ENCODE data around the gene ERC1.

Gene ERC1

DNA sequence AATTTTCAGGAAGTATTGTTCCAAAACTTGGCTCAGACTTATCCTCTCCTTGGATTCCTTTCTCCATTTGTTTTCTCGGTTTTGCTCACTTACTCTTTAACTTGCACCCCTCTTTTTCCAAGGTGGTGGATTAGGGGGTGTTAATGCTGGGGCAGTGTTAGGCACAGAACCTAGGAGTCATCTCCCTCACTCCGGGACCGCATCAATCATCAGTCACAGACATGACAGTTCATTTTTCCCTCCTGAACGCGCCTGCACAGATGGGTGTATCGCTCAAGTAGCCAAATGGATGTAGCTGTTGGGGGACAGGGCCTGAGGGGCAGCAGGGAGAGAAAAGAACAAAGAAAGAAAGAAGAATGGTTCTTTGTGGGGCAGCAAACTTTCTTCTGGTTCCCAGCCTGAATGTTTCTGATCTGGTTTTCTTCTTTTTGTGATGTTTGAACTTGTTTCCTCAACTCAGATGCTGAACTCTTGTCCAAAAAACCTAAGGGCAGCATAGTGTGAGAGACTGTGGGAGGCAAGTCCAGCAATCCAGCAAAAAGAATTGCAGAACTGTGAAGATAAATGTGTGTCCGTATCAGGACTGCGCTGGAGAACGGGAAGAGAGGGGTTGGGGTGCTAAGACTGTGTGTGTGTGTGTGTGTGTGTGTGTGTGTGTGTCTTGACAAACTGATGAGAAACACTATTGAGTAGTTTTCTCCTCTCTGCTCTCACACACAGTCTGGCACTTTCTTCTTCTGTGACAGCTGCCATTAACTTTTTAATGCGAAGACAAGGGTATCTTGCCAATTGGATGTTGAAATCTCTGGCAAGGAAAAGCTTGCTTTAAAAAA, 472.3 kb downstream of the ERC1 start:
- DNase-seq: no peak

DNA sequence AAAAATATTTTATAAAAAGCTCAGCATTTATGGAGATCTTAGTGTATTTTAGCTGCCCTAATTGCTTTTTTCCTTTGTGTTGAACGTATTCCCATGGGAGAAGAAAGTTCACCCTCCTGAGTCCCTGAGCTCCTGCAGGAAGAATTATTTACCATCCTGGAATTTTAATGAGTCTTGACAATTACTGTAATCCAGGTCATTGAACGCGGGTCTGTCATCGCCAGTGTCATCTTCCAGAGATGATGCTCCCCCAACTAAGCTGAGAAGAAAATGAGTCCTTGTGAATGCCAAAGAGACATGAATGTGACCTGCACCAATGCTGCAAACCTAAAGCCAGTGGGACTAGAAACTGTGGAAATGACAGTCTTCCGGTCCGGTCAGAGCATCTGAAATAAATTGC, 473.9 kb downstream of the ERC1 start:
- DNase-seq: no peak

GRCh38 chr12:1465990-1466389, 475.0 kb downstream of the ERC1 start:
- DNase-seq: no peak

GRCh38 chr12:1466481-1467154, 475.6 kb downstream of the ERC1 start:
- no peak for DNase-seq

GRCh38 chr12:1467710-1468109, 476.7 kb downstream of the ERC1 start:
- no peak for DNase-seq

DNA sequence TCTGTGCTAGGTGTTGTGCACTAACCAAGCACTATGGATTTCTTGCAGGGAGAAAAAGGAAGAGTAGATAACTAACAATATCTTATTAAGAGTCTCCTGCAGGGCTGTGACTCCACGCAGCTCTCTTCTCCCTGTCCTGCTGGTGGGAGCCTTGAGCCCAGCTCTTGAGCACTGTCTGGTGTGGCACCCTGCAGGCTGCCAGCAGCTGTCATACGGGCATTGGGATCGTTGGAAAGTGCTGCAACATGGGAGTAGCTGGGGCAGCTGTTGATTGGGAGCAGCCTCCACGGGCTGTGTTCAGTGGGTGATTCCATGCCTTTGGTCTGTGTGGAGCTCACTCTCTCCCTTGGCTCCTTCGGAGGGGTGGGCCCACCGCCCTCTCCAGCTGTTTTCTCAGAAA, 478.0 kb downstream of the ERC1 start:
- DNase-seq: no peak

DNA sequence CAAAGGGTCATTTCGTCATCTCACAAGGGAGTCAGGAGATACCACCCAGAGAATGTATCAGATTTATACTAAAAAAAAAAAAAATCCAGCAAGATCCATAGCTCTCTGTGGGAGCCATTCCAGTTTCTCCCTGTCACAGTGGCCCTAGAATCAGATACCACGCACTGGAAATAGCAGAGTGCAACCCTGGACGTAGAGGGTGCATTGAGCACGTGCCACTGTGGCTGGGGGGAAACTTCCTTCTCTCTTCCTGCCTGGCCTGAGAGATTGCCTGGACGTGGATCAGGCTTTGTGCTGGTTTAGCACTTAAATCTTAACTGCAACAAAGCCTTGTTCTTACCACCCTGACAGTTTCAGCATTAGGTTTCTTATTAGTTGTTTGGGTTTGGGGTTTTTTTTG, 479.0 kb downstream of the ERC1 start:
- DNase-seq: no peak

DNA sequence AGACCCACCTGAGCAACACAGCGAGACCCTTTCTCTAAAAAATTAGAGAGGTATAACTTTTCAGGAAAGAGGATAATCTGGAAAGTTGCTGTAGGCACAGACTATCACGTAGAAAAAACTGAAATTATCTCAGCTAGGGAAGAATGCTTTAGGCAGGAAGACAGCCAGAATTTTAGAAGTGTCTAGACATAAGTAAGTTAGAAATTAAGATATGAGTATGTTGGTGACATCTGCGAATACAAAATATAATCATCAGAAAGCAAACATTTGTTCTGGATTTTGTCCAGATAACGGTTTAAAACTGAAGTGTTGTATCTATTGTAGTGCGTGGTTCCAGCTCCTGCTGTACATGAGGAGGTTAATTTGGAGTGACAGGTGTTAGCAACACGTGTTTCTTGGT, 480.2 kb downstream of the ERC1 start:
- DNase-seq: no peak

DNA sequence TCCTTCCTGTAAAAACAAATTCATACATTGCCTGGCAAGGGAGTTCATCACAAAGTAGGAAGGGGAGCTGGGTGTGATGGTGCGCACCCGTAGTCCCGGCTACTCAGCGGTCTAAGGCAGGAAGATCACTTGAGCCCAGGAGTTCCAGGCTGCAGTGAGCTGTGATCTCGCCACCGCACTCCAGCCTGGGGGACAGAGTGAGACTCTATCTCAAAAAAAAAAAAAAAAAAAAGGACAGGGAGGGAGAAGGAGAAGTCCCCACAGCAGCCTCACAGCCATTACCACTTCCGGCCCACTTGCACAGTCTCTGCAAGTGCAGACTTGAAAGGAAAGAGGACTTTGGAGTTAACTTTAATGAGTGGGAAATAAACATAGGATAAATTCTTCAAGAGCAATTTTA, 482.4 kb downstream of the ERC1 start:
- DNase-seq: peak in 1 of 2 donors; percentile 20

- peak in 1 of 2 donors; percentile 7 for DNase-seq
Observed at GRCh38 chr12:1474041-1474573, 483.1 kb downstream of the ERC1 start.

GRCh38 chr12:1474574-1475153, 483.6 kb downstream of the ERC1 start:
- DNase-seq: no peak

DNA sequence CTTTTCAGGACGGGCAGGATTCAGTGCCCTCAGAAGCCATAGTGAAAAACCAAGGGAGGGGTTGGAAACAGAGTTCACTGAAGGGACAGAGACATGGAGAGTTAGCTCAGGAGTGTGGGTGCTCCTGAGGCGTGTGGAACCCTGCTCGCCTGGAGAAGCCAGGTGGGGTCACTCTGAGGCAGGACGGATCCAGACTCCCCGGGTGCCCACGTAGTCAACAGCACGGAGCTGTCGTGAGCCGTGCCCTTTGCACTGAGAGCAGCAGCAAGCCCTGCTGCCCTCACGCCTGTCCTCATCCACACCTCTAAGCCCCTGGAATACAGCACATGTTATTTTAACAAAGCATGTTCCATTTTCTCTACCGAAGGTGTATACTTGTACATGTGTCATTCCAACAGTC, 488.6 kb downstream of the ERC1 start:
- DNase-seq: no peak

DNA sequence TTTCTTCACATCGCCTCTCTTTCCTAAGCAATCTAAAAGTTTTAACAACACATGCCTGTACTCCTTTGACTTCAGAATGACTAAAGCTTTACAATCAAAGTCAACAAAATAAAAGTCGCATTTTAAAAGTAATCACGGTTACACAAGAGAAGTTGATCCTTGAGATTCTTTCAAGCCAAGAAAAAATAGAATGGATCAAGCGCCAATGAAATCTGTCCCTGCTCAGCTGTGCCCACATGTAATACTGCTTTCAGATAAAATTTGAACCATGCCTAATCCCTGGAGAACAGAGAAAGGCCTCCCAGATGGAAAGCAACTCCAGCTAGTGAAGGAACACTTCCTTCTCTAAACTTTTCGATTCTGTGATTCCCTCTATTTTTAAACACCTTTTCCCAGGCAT, 490.3 kb downstream of the ERC1 start:
- no peak for DNase-seq

DNA sequence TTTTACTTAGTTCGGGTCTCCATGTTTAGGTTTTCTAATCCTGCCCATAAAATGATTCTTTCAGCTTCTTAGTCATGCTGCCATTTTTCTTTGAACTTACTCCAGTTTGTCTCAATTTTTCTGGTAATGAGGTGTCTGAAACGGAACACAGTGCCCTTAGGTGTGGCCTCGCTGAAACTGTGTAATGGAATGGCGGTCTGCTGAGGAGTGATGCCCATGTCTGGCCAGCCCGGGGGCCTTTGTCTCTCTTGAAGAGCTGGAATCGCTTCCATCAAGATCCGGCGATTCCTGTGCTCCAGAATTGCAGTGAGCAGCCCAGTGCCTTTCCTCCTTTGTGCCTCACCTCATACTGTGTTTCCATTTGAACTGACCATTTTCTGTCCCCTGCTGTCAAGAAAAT, 490.9 kb downstream of the ERC1 start:
- no peak for DNase-seq

DNA sequence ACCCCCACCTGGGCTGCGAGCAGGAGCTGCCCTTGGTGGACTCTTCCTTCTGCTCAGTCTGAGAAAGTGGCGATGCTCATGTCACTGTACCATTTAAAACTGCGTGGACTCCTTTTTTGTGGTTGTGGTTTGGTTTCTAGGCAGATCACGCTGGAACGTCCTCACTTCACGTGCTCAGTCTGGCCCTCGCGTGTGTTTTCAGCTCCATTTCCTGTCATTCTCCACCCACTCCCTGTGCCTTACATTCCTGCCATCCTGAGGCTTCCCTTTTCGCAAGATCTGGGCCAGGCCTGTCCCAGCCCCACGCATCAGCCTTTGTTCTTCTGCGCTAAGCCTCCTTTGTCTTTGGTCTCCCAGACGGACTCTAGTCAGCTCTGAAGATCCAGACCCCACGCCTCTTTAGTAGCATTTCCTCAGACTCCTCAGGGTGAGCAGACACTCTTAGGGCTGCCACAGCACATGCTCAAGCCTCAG, 497.9 kb downstream of the ERC1 start:
- peak; percentile 17 to 22 for DNase-seq

- DNase-seq: no peak
Observed at GRCh38 chr12:1491983-1492697, 501.1 kb downstream of the ERC1 start.

DNA sequence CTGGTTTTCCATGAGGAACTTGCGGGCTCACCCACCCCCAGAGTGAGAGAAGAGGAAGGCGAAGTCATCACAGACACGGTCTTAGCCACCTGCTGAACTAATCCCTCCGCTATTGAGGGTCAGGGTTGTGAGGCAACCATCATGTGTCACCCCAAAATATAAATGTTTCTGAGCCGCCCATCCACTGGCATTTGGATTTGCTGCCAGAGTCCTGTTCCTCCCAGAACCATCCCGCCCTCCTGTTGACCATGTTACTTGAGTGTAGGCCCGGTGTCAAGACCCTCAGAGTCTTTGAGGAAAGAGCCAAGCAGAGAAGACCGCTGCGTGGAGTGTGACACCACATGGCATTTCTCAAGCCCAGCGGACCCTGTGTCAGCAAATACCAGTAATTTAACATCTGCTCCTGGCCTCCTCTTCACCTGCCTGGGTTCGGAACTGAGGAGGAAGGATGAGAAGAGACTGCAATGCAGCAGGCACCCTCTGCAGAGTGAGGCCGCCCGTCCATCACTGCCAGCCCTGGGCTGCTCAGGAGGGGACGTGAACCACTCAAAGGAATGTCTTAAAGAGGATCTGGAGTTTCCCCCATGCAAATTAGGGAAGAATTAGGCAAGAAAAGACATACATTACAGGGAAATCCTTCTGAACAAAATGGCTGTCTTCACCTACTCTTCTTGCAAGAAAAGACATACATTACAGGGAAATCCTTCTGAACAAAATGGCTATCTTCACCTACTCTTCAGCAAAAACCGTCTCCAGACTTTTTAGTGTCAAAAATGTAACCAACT, 502.9 kb downstream of the ERC1 start:
- DNase-seq: no peak

DNA sequence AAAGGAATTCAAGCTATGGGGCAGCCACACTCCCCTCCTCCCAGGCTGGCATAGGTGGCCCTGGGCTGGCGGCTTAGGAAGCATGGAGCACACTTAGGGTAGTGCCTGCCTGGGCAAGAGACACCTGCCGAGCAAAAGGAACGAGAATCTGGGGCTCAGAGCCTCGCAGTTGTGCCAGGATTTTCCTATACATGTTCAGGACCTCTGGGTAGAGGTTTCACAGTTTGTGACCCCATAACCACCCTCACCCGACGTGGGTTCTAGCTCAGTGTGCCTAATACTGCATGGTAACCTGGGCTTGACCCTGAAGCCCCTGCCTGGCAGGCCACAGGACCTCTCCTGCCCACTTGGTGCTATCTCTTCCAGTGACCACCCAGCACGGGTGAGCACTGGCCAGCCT, 503.8 kb downstream of the ERC1 start:
- DNase-seq: no peak

DNA sequence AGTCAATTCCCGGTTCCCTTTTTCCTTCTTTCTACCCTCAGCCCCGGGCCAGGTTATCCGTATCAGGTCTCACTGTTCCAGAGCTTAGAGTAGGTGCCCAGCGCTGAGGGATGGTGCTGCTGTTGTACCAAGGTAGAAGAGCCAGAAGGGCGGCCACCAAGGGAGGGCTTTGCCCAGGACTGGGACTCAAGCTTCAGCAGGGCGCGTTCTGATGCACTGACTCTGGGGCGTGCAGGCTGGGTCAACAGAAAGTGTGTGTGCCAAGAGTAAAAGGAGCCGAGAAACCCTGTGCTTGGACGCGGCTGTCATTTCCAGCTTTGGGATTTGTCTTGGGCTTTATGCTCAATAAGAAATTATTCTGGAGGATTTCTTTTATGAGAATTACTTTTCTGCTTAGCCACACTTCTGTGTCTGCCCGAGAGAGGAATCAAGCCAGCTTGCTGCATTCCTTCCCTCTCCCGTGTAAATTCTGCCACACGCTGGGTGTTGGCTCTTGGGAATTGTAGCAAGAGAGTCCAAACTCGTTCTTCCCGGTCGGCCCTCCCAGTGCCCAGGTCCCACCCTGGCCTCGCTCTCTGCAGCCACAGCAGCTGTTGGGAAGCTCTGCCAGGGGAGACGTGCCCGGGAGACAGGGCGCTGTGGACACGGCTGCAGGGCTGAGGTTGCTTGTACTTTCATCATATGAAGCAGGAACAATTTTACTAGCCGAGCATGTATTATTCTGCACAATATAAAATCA, 505.3 kb downstream of the ERC1 start:
- DNase-seq: no peak

DNA sequence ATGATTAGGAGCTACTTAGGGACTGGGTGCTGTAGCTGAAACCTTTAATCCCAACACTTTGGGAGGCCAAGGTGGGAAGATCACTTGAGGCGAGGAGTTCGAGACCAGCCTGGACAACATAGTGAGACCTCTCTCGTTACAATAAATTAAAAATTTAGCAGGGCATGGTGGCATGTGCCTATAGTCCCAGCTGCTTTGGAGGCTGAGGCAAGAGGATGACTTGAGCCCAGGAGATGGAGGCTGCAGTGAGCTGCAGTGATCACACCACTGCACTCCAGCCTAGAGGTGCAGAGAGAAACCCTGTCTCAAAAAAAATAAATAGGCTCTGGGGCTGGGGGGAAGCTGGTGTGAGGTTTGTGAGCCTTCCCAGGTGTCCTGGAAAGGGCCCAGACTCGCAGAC, 506.1 kb downstream of the ERC1 start:
- no peak for DNase-seq

DNA sequence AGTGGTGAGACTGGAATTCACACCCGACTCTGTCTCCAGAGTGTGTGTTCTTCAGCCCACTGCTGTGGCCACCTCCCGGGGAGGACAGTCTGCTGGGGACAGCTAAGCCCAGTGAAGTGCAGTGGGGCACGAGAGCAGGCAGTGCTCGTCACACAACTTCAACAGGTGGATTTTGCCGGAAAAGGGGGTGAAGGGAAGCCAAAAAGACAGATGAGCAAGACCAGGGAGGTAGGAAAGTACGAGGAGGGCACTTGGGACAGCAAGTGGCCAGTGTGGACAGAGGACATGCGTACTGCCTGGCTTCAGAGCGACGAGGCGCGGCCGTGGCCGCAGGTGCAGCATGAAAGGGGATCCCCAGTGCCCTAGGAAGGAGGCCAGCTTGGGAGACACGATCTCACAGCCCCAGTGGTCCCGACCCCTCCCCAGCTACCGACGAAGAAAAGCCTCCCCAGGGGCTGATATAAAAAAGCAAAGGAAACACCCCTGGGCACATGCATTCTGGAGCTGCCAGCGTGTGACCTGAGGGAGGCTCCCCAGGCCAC, 507.2 kb downstream of the ERC1 start:
- DNase-seq: no peak
